SK-N-SH (cell line): Measurements from ENCODE around the gene ACTL10.

ENCODE experiments used
- EP300 ChIP-seq, 2 experiments: IDR thresholded peaks; 2 replicates each; pipeline versions ENCODE4 v1.4.0 to v1.6.1; 2012; ENCODE audit warnings: borderline replicate concordance in 1 of 2, low read depth in 1 of 2, low read length in 1 of 2
- FOSL2 ChIP-seq: IDR thresholded peaks from 2 replicates; pipeline ENCODE4 v1.4.0; 2012; ENCODE audit warnings: low read depth, mild to moderate bottlenecking, moderate library complexity, borderline replicate concordance
- POLR2AphosphoS5 ChIP-seq: IDR thresholded peaks from 2 replicates; pipeline ENCODE4 v1.6.1; 2012; ENCODE audit warnings: low read depth, low read length
- RAD21 ChIP-seq: IDR thresholded peaks from 2 replicates; pipeline ENCODE4 v1.6.1; 2012; ENCODE audit warnings: mild to moderate bottlenecking, low read length
- TAF1 ChIP-seq: IDR thresholded peaks from 2 replicates; pipeline ENCODE4 v1.6.1; 2012; ENCODE audit warnings: low read depth, mild to moderate bottlenecking, low read length, moderate library complexity, borderline replicate concordance
- YY1 ChIP-seq: IDR thresholded peaks from 2 replicates; pipeline ENCODE4 v1.4.0; 2012; ENCODE audit warnings: low read depth, mild to moderate bottlenecking
- TF ChIP-seq, protein P1 (sequence below): fragments of 200-600 bp; sonication (generic); IDR thresholded peaks from 2 replicates; pipeline ENCODE4 v1.6.1; 2017; ENCODE audit warnings: antibody characterized with exemption, mild to moderate bottlenecking, moderate library complexity
- TF ChIP-seq, protein P2 (sequence below): fragments of 150-350 bp; IDR thresholded peaks from 2 replicates; pipeline ENCODE4 v1.6.1; 2017; ENCODE audit warnings: antibody characterized with exemption, low read length, low read depth, borderline replicate concordance
- TF ChIP-seq, protein P3 (sequence below): fragments of 150-350 bp; IDR thresholded peaks from 2 replicates; pipeline ENCODE4 v1.6.1; 2016; ENCODE audit warnings: mild to moderate bottlenecking, low read depth, low read length
- TF ChIP-seq, protein P4 (sequence below): IDR thresholded peaks from 2 replicates; pipeline ENCODE4 v1.4.0; 2012; ENCODE audit warnings: low read depth, borderline replicate concordance

DNA sequence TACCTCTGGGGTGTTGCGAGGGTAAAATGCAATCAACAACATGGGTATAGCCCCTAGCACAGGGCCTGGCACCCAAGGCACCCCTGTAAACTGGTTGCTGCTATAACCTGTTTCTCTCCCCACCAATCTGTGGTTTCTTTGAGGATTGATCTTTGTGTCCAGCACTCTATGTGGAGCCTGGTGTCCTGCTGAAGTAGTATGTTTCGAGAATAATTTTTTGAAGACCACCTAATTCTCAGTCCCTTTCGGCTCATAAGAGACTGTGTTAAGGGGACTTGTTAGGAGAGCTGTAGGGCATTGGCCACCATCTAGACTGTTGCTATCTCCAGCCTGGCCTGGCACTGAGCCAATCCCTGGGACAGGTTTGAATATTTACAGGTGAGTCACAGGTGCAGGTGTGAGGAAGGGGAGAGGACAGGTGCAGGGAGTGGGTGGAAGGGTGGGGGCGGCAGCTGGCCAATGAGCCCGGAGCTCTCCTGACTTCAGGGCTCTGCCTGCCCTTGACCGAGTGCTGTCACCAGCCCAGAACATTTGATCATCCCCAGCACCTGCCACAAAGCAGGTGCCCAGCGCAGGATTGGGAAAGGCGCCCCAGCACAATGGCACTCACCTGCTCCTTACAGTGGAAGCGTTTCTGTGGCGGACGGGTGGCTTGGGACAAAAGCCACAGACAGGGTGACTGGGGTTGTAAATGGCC is 12.7 kb upstream of the ACTL10 start:
- TF ChIP-seq, protein P1, sequence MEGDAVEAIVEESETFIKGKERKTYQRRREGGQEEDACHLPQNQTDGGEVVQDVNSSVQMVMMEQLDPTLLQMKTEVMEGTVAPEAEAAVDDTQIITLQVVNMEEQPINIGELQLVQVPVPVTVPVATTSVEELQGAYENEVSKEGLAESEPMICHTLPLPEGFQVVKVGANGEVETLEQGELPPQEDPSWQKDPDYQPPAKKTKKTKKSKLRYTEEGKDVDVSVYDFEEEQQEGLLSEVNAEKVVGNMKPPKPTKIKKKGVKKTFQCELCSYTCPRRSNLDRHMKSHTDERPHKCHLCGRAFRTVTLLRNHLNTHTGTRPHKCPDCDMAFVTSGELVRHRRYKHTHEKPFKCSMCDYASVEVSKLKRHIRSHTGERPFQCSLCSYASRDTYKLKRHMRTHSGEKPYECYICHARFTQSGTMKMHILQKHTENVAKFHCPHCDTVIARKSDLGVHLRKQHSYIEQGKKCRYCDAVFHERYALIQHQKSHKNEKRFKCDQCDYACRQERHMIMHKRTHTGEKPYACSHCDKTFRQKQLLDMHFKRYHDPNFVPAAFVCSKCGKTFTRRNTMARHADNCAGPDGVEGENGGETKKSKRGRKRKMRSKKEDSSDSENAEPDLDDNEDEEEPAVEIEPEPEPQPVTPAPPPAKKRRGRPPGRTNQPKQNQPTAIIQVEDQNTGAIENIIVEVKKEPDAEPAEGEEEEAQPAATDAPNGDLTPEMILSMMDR: no peak
- TF ChIP-seq YY1 (no peak), FOSL2 (no peak), RAD21 (no peak), TAF1 (no peak), EP300 (IDR thresholded peaks at IDR 0.05; ENCODE audit: borderline replicate concordance in 1 of 2, low read depth in 1 of 2, low read length in 1 of 2) (no peak), POLR2AphosphoS5 (no peak)
- TF ChIP-seq, protein P2, sequence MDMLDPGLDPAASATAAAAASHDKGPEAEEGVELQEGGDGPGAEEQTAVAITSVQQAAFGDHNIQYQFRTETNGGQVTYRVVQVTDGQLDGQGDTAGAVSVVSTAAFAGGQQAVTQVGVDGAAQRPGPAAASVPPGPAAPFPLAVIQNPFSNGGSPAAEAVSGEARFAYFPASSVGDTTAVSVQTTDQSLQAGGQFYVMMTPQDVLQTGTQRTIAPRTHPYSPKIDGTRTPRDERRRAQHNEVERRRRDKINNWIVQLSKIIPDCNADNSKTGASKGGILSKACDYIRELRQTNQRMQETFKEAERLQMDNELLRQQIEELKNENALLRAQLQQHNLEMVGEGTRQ: no peak
- TF ChIP-seq, protein P3, sequence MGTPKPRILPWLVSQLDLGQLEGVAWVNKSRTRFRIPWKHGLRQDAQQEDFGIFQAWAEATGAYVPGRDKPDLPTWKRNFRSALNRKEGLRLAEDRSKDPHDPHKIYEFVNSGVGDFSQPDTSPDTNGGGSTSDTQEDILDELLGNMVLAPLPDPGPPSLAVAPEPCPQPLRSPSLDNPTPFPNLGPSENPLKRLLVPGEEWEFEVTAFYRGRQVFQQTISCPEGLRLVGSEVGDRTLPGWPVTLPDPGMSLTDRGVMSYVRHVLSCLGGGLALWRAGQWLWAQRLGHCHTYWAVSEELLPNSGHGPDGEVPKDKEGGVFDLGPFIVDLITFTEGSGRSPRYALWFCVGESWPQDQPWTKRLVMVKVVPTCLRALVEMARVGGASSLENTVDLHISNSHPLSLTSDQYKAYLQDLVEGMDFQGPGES: no peak
- TF ChIP-seq, protein P4, sequence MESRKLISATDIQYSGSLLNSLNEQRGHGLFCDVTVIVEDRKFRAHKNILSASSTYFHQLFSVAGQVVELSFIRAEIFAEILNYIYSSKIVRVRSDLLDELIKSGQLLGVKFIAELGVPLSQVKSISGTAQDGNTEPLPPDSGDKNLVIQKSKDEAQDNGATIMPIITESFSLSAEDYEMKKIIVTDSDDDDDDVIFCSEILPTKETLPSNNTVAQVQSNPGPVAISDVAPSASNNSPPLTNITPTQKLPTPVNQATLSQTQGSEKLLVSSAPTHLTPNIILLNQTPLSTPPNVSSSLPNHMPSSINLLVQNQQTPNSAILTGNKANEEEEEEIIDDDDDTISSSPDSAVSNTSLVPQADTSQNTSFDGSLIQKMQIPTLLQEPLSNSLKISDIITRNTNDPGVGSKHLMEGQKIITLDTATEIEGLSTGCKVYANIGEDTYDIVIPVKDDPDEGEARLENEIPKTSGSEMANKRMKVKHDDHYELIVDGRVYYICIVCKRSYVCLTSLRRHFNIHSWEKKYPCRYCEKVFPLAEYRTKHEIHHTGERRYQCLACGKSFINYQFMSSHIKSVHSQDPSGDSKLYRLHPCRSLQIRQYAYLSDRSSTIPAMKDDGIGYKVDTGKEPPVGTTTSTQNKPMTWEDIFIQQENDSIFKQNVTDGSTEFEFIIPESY: no peak
